NCI-H2196 treated with DMSO at 0.1 percent for 48 hours (cell line): Measurements from ENCODE around the gene TMPRSS13.
"Not testable (repeated sequence)": the region's sequence is repeated elsewhere in the genome, so short reads cannot be mapped to it uniquely, and the experiment has no call there.

Experiments used
- DNase-seq: peaks from one replicate; lab custom pipeline; 2025; ENCODE audit not compliant: unreplicated experiment; lab: John Stamatoyannopoulos, UW

Gene TMPRSS13

DNA sequence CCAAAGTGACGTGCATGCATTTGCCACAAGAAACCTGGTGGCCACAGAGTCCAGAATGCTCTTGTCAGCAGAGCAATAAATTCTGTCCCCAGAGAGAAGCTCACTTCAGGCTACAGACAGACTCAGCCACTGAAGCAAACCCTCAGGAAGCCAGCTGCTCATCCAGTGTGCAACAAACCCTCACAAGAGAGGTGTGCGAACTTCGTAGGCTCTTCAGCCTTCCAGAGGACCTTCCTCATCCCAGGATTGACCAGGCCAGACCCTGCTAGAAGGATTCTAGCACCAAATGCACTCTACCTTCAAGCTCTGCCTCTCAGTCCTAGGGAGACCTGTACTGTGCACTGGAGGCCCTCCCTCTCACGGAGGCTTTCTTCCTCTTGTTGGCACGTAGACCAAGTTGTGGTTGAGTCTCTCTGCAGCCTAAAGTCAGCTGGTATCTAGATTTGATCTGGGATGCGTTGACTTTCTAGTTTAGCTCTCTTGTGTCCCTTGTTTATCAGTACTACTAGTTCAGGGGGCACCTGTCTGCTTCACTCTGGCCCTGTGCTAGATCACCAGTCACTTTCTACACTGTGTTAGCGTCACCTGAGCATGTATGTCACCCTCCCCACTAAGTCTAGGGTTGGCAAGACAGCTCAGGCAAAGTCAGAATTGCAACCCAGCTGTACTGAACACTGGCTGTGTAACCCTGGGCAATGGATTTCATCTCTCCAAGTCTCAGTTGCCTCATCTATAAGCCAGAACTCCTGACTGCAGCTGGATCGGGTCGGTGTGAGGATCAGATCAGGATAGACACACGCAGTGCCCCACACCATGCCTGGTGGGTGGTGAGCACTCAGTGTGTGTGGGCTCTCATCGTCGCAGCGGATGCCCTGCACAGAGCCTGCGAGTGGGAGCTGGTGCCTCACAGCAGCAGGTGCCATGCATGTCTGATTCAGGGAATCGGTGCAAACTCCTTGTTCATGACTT is 22.1 kb upstream of the TMPRSS13 start:
- DNase-seq, result no peak

GRCh38 chr11:117950301-117950700 is 21.1 kb upstream of the TMPRSS13 start:
- DNase-seq, result no peak

GRCh38 chr11:117949062-117949461 is 19.9 kb upstream of the TMPRSS13 start:
- DNase-seq, result no peak

- not testable (repeated sequence) for DNase-seq
Observed at GRCh38 chr11:117948466-117948865, 19.3 kb upstream of the TMPRSS13 start.

- not testable (repeated sequence) for DNase-seq
Observed at GRCh38 chr11:117947751-117948150, 18.5 kb upstream of the TMPRSS13 start.

DNA sequence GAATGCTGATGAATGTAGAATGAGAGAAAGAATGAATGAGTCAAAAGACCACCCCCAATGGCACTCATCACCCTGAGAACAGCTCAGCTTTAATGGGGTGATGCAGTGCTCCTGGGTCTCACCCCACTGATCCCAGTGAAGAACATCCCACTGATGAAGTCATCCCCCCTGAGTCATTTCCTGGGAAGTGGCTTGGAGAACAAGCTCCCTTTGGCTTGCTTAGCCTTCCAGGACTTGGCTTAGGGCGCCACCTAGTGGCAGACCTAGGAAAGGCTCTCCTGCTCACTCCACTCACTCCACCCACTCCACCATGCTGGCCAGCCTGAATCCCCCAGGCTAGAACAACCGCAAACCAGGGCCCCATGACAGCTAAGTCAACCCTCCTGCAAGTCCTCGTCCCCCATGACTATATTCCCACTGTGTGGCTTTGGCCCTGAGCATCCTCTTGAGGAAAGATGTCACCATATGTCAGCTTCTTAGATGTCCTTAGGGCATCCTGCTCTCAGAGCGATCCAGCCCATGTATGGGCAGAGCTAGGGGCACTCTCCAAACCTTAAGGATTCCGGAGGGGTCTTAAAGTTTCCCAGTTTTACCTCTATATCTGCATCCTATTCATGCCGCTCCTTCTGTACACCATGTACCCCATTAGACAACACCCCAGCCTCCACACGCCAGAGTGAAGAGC is 17.8 kb upstream of the TMPRSS13 start:
- peak; percentile 58 for DNase-seq

- no peak for DNase-seq
Observed at GRCh38 chr11:117946156-117946841, 17.1 kb upstream of the TMPRSS13 start.

- DNase-seq, result no peak
Observed at GRCh38 chr11:117945047-117945810, 16.0 kb upstream of the TMPRSS13 start.

DNA sequence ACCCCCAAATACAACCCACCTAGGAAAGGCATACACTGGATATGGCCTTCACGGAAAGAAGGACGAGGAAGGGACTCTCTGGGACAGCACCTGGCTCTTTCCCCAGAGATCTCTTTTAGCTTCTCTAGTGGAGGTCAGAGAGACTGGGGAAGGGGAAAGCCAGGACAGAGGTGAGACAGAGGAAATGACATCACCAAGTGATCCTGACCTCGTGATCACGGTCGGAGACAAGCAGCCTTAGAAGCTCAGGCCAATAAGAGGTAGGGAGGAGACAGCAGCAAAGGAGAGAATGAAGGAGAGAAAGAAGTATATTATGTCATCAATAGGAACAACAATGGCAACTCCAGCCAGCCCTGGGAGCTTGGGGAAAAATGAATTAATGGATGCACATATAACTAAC is 15.4 kb upstream of the TMPRSS13 start:
- no peak for DNase-seq

DNA sequence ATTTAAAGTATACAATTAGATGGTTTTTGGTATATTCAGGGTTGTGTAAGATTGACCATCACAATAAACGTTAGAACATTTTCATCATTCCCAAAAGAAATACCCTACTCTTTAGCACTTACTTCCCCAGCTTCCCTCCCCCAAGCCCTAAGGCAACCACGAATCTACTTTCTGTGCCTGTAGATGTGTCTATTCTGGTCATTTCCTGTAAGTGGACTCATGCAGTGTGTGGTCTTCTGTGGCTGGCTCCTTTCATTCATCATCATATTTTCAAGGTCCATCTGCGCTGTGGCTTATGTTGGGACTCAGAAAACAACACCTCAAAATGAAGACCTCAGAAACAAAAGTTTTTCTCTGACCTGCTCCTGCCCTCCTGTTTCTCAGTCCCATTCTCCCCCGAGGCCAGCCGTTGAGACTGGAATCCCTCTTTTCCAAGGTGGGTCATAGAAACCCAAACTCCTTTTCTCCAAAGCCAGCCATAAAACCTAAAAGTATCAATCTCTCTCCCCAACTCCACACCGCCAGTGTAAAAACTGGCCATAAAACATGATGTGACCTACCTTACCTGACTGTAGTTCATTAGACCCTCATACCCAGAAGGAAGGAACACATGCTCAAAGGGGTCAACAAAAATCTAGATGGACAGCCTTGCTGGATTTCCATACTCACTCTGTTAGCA is 12.9 kb upstream of the TMPRSS13 start:
- no peak for DNase-seq

GRCh38 chr11:117941163-117941707 is 12.0 kb upstream of the TMPRSS13 start:
- DNase-seq, result no peak

DNA sequence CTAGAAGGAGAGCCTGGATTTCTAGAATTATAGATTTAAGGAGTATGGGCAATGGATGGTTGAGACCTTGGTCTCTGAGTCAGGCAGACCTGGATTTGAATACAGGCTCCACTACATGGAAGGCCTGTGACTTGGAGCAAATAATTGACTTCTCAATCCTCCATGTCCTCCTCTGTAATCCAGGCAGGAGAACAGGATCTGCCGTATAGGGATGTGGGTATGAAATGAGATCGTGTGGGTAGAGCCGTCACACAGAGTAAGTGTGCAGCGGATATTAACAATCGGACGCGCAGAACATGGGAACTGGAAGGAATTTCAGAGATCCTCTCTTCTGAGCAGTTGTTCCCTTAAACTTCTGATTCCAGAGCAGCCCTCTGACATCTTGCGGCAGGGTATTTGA is 11.5 kb upstream of the TMPRSS13 start:
- no peak for DNase-seq

DNA sequence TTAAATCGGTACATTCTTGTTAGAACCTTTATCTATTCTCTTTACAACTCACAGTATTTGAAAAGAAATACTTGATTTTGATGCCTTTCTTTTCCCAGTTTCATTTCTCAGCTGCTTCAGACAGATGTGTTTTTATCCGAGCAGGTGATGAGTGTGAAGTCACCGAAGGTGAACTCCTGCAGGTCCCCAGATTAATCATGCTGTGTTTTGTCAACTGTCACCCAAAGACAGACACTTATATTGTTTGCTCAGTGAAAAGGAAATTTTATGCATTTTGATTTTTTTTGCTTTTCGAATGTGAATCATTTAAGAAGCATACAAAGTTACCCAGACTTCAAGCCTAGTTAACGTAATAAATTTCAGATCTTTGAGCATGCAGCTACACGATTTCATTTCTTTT is 7.8 kb upstream of the TMPRSS13 start:
- no peak for DNase-seq

DNA sequence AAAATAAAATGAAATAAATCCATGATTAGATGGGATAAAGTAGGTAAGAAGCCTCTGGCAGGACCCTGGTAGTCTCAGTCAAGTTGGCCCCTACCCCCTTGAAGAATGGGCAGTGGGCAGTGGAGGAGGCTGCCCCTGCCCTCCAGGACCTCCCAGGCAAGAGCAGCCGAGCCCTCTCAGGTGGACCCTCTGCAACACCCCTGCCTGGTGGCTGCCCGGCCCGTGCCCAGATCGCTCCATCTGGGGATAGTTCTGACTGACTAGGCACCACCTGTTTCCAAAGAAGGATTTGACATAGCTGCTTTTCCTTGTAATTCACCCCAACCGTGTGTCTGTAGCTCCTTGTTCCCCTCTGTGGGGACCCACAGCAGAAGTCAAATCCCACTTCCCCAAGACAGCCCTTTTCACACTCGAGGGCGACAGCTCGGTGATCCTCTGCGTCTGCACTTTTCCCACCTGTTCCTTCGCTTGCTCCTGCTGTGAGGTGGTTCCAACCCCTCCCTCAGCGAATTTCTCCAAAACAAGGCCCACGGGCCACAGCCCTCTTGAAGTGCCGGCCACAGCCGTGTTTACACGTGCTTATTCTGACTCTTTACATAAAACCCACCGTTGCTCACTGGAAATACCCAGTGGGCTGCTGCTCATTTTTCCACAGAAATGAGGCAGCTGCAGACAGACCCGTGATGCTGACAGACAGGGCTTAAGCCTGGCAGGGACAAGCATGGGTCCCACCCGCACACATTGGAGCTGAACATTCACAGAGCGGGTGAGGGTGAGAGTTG is 5.5 kb upstream of the TMPRSS13 start:
- DNase-seq, result no peak

- DNase-seq, result no peak
Observed at GRCh38 chr11:117933930-117934329, 4.7 kb upstream of the TMPRSS13 start.

DNA sequence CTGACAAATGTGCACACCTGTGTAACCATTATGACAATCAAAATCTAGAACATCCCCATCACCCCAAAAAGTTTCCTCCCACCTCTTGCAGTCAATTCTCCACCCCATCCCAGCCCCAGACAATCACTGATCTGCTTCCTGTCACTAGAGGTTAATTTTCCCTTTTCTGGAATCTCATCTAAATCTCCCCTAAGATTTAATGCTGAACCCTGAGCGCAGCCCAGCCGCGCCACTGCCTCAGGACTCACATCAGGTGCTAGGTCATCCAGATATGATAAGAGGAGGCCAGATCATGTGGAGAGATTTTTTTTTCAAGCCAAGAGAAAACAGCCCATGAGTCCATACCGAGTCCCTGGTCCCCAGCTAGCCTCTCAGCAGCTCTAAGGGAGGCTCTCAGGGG is 4.3 kb upstream of the TMPRSS13 start:
- DNase-seq, result no peak

DNA sequence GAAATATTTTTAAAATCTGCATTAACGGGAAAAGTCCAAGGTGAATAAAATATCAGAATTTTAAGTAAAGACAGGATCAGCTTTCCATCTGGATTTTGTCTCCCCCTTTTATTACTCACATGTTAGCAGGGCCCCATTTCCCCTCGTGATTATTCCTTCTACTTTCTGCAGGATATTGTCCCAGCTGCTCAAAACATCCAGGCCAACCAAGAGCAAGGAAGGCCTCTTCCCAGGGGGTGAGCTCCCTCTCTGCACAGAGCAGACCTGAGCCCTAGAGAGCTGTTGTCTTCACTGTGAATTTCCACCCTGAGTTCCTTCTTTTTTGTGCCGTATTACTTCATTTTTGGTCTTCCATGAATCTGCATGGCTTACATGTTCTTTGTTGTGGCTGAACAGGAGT is 3.7 kb upstream of the TMPRSS13 start:
- DNase-seq, result no peak

- no peak for DNase-seq
Observed at GRCh38 chr11:117932426-117932825, 3.2 kb upstream of the TMPRSS13 start.

DNA sequence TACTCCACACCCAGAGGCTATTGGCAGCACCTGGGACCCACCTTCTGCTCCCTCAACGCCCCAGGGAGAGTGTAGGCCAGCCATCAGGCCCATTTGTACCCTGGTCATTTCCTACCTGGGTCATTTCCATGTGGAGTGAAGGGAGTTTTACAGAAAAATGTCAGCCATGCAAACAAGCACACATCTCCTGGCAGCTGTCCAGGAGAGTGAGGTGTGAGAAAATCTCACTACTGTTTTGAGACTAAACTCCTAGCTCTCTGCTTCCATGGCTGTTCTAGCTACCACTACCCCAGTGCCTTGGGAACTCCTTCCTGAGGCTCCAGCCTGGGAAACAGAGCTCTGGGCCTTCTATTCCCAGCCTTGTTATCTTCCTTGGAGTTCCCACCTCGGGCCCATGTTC is 2.8 kb upstream of the TMPRSS13 start:
- no peak for DNase-seq
